ENCODE measurements around the gene LYPD6. TPM values are rescaled to one million over a fixed set of nuclear protein-coding genes. Genes with fewer than 3 reads are reported as not detected.
"Not testable (repeated sequence)": the region's sequence is repeated elsewhere in the genome, so short reads cannot be mapped to it uniquely, and the experiment has no call there.

The LYPD6 gene, protein sequence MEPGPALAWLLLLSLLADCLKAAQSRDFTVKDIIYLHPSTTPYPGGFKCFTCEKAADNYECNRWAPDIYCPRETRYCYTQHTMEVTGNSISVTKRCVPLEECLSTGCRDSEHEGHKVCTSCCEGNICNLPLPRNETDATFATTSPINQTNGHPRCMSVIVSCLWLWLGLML
- total RNA-seq (2014; rRNA removed; shearing (Covaris generic)), result 8.6 and 9.8 TPM in 2 replicates

DNA sequence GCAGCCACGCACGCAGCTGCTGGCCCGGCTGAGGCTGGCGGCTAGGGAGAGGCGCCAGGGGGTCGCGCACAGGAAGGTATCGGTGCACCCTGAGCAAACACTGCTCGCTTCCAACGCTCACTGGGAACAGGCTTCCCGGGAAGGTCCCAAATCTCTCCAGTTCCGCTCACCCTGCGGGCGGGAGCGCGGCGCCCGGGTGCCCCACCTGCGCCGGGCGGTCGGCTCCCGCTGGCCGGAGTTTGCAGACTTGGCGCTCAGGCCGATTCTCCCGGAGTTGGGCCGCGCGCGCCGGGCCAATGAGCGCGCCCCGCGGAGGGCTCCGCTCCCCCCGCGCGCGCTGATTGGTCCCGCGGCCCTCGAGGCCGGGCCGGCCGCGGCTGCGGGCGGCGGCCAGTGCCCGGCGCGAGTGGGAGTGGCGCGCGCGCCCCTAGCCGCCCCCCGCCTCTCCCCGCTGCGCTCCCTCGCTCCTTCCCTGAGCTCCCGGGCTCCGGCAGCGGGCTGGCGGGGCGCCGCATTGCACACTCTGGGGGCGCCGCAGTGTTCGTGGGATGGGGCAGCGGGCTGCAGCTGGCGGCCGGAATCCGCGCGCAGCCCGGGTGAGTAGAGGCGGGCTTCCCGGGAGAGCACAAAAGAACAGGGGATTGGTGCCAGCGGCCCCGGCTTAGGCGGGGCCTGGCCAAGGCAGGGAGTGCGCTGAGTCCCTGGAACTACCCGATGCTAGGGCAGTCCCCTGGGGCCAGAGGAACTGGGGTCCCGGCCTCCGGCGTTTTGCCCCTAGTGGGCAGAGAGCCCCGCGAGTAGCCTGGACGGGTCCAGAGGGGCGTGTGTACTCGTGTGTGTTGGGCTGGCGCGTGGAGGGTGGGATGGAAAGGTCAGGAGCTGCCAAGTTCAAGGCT lies at the start of gene LYPD6:
LYPD6 (plus strand) TSS at position 461 of the 896 bp plus-strand sequence. CDS start 107,122 bp downstream, outside the sequence.
- DNase-seq (ENCODE audit: low spot score), result peak; percentile 33

DNA sequence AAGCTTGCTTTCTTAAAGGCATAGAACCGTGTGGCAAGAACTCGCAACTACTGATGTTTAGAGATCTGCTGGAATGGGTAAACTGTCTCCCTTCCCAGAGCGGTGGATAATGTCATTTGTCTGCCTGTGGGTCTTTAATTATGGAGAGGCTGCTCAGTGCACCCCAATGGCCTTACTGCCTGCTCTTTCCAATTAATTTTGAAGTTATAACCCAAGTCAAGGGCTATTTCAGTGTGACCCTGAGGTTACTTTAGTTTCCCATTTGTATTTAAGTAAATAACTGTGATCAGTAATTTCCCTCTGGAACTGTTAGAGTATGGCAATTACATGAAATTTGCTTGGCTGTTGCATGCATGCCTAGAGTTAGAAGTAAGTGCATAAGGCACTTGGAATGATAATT lies 48.9 kb upstream of the LYPD6 start:
- no peak for DNase-seq (ENCODE audit: low spot score)

DNA sequence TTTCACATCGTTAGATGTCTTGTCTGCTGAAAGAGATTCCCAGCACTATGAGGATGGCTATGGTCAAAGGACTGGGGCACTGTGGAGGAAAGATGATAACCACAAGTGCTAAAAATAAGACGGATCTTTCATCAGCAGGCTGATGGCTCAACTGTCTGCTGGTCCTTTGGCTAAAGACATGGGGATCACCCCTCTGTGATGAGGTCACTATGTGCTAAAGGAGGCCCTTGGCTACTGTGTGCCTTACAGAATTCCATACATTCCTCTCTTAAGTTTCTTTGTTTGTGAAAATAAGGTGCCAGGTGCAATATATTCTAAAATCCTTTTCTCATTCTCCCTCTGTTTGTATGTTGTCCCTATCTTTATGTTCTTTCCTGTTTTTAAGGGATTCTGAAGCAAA lies 39.7 kb upstream of the LYPD6 start:
- DNase-seq (ENCODE audit: low spot score), result no peak

DNA sequence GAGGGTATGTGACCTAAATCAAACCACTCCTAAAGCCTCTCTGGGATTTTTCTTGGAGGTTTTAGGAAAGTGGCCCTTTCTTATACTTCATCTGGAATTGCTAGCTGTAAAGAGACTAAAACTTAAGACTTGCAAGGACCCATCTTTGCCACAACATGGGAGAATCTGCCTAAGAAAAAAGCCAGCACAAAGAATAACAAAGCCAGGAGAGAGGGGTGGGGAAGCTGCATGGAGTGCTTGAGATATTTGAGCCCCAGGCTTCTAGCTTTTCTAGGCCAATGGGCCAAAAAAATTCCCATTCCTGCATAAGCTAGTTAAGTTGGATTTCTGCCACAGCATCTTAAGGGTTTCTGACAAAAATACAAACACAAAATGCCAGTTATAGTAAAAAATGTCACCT lies 38.5 kb upstream of the LYPD6 start:
- no peak for DNase-seq (ENCODE audit: low spot score)

DNA sequence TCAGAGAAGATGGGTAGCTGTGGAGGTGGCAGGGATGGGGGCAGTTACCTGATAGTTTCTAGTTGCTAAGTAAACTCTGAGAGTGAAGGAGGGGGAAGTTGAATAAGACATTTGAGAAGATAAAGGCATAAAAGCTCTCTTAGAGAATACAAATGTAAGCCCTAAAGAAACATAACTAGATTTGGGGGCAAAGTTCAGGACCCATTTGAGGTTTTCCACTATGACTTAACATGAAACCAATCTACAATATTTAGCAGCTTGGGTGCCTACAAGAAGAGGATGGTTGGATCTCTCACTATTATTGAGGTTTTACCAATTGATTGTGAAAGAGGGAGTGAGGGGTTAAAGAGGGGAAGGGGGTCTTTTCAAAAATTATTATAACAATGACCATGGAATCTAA lies 34.4 kb upstream of the LYPD6 start:
- DNase-seq (ENCODE audit: low spot score), result no peak

DNA sequence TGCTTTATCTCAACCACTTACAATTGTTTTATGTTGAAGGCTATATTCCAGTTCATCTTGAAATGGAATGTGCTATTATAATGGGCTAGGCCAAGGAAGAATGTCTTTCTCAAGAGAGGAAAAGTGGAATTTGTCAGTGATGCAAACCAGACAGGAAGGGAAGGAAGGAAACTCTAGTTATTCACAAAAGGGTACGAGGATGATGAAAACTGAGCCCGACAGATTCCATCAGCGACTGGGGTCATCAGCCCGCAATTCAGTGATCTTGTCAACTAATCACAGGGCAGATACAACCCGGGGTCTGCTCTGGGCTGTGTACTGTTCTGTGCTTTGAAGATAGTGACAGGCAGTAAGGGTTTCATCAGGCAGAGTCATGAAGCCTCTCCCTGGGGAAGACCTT lies 23.4 kb upstream of the LYPD6 start:
- DNase-seq (ENCODE audit: low spot score), result no peak

DNA sequence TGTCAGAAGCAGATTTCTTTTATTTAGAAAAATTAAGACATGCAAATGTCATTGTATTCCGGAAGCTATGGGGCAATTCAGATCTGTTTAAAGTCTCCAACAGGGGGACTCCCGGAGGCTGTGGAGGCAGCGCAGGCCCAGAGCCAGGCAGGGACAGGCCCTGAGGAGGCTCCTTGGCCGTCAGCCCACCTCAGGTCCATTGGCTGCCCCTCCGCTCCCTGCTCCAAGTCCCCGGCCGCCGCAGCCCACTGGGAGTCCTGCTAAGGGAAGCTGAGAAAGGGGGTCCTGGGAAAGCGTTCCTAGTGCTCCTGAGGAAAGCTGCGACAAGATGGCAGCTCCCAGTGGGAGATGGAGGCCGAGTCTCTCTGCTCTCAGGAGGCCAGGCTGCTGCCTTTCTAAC lies 20.0 kb upstream of the LYPD6 start:
- no peak for DNase-seq (ENCODE audit: low spot score)

DNA sequence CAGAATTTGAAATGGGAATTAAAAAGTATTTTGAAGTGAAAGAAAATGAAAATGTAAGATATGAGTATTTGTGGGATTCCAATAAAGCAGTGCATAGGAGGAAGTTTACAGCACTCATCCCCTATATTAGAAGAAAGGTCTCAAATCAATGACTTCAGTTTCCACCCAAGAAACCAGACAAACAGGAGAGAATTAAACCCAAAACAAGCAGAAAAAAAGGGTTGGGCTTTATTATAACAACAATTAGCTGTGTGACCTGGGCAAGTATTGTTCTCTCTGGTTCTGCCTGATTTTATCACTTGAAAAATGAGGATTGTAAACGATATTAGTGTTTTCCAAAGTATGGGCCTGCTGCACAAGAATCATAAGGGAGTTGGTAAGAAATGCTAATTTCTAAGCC lies 18.3 kb upstream of the LYPD6 start:
- no peak for DNase-seq (ENCODE audit: low spot score)

DNA sequence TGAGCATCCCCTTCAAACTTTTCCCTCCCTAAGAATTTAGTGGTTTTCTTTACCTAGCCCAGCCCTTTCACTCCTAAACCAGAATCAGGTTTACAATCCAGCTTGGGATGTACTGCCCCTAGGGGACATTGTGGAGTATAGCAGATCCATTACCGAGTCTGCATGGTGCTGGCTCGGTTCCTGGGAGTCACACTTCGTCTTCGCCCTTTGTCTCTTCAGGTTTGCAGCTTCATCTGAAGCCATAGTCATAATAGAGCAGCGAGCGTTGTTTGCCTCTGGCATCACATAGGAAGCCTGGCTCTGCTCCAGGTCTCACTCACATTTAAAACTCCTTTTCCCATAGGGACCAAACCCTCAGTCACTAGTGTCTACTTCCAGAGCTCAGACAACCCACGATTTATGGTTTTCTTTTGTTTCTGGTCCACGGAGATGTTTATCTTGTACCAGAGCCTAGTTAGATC lies 16.8 kb upstream of the LYPD6 start:
- peak; percentile 59 for DNase-seq (ENCODE audit: low spot score)

DNA sequence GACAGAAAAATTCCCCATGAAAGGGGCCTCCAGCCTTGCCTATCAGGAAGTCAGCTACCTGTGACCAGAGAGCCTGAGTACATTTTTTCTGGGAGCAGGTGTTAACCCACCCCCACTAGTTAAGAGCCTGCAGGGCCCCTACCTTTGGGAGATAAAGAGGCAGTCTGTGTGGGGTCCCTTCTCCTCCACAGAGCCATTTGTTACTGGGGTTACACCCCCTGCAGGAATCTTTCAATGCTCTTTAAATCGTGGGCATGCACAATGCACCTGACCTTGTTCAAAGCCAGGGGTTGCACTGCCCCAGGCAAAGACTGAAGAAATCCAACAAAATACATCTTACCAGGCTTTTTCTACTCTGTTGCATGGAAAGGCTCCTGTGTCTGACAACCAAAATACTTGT lies 15.7 kb upstream of the LYPD6 start:
- no peak for DNase-seq (ENCODE audit: low spot score)

DNA sequence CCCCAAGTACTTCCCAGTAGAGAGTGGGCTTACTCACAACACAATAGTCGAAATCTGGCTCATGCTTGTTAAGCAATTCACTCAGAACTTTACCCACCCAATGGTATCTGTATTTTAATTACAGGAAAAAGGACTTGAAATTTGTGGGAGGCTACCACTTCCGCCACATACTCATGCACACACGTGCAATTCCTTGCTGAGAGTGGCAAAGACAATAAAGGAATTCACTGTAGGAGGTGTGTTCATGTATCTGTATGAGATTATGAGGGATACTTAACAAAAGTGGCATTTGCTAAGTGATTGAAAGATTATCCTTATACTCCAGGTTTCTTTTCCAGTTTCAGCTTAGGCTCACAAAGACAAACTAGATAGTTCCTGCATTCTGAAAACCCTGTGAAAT lies 14.9 kb upstream of the LYPD6 start:
- no peak for DNase-seq (ENCODE audit: low spot score)

DNA sequence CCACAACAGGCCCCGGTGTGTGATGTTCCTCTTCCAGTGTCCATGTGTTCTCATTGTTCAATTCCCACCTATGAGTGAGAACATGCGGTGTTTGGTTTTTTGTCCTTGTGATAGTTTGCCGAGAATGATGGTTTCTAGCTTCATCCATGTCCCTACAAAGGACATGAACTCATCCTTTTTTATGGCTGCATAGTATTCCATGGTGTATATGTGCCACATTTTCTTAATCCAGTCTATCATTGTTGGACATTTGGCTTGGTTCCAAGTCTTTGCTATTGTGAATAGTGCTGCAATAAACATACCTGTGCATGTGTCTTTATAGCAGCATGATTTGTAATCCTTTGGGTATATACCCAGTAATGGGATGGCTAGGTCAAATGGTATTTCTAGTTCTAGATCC lies 11.8 kb upstream of the LYPD6 start:
- not testable (repeated sequence) for DNase-seq (ENCODE audit: low spot score)

DNA sequence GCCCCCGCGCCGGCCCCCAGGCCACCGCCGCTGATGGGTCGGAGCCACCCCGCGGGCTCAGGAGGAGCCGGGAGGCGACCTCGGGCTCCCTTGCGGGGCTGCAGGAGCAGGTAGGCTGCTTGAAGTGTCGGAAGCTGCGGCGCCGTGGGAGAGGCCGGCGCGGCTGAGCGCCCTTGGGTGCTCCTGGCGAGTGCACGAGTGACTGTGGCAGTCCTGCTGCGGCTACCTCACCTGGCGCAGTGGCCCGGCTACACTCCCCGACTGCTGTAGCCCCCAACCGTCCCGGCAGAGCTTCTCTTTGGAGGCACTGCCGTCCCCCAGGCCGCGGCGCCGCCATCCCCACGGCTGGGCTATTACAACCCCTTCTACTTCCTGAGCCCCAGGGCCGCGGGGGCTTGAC lies 10.0 kb upstream of the LYPD6 start:
- no peak for DNase-seq (ENCODE audit: low spot score)

DNA sequence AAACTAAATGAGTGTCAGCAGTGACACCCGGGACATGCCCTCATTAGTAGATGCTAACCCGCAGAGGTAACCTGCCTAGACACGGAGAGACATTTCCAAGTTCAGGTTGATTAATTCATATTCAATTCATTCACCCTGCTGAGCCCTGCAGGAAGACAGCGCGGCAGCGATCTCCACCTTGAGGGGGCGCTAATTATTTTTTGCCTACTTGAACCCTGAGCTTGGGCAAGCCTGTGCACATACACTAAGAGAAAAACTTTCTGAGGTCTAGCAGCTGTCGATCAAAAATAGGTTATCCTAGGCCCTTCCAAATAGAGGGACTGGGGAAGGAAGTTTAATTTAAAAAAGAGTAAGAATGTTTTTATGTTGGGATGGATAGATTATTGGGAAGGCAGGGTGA lies 1.3 kb upstream of the LYPD6 start:
- DNase-seq (ENCODE audit: low spot score), result no peak

DNA sequence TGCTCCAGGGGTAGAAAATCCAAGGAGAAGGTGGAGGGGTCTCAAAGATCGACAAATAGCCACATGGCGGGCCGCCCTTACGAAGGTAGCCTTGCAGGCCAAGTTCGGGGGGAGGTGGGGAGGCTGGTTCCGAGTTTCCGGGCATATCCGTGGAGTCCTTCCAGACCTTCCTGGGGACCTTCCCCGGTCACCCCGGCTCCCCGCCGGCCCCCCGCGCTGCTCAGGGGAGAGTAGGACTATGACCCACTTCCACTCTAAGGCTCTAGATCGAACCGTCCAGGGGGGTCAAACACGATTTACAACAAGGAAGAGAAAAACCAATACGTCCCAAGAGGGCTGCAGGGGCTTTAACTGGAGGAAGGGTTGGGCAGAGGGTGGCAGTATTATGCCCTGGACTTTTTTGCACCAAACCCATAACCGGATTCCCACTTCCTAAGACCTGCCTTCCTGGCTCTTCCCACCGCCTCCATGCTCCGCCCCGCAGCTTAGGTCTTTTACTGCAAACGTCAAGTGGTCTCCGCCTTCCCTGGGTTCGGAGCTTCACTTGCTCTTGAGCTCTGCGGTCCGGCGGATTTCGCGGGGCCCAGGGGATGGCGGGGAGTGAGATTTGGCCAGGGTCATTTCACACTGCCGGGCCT lies 779 bp upstream of the LYPD6 start:
- DNase-seq (ENCODE audit: low spot score), result peak; percentile 79

DNA sequence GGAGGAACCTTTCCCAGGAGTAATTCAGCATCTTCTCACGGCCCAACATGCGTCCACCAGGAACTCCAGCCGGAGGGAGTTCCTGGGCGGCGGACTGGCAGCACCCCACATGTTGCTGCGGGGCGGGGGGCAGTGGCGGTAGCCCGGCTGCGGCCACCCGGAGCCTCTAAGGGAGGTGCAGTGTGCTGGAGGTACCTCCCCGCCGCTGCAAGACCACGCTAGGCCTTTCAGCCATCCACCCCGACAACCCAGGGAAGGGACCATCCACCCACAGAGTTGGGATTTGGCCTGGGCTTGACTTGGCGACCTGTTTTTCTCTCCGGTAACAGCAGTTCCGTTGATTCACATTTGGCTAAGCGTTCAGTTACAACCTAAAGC lies 625 bp downstream of the LYPD6 start:
- no peak for DNase-seq (ENCODE audit: low spot score)

DNA sequence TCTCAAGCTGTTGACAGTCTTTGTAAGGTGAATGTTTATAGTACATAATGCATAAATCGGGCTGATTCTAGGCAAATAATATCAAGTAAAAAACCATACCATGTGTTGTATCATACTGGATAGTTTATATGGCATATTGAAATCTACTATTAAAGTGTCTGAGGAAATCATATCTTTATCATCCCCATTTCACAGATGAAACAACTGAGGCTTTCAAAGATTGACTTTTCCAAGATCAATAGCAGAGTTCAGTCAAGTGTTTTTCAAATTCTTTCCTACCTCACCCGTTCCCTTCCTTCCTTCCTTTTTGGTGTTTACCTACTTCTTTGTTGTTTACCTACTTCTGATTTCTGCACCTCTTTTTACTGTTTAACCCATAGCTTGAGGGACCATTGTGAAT lies 2.0 kb downstream of the LYPD6 start:
- DNase-seq (ENCODE audit: low spot score), result no peak

DNA sequence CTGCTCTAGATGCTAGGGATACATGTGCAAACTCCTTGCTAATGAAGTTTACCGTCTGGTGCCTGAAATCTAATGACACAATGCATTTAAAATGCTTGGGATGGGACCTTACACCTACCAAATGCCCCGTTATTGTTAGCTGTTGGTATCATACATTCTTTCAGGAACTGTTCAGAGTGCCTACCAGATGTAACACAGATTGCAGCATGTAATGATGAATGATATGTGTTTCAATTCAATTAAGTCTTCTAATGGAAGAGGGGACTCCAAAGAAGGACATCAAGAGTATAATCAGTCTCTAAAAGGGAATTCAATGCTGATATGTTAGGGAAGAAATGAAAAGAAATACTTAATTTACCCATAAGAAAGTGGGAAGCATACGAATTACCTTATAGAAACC lies 3.2 kb downstream of the LYPD6 start:
- DNase-seq (ENCODE audit: low spot score), result no peak

DNA sequence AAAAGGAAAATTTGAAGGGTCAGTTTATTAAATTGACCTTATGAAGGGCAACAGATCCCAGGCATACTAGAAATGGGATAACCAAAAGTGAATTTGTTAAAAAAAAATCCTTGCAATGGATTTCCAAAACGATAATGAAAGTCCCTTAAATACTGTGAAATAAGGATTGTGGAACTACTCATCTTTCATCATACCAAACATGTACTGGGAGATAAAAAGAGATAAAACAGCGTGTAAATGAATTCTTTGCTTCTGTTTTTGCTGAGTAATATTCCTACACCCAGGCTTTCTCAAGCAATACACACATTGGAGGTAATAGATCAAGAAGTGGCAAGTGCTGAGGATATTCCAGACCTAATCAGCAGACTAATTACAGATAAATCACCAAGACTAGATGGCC lies 3.8 kb downstream of the LYPD6 start:
- DNase-seq (ENCODE audit: low spot score), result no peak

DNA sequence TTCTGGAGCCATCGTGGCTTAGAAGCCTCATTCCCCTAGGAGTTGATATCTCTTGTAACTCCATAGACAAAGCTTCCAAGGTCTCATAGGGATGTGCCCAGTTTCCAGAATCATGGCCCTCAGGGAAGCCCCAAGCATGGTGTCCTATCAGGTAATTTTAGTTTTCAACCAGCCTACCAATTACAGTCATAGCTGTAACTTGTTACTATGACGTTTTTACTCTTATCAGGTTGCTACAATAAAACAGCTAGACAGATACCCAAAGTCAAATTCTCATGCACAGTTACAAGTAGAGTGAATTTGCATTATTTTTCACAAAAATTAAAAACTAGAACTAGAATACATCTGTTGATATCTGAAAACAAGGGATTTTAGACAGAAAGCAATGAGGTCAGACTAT lies 8.9 kb downstream of the LYPD6 start:
- DNase-seq (ENCODE audit: low spot score), result no peak

DNA sequence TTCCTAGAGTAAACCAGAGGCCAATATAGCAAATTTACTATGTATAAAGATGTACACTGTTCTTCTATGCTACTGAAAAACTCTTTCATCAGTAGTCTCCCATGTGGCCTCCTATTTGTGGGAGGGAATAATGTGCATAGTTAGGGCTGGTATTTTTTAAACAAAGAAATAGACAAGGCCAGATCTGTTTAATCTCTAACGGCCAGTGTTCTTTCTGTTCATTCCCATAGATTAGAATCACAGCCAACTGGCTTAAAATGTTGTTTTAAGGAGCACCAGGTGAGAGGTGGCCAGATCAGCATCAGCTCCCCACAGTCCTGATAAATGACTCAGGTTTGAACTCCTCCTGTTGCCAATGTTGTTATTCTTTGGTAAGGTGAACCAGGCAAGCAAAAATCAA lies 12.1 kb downstream of the LYPD6 start:
- DNase-seq (ENCODE audit: low spot score), result no peak

DNA sequence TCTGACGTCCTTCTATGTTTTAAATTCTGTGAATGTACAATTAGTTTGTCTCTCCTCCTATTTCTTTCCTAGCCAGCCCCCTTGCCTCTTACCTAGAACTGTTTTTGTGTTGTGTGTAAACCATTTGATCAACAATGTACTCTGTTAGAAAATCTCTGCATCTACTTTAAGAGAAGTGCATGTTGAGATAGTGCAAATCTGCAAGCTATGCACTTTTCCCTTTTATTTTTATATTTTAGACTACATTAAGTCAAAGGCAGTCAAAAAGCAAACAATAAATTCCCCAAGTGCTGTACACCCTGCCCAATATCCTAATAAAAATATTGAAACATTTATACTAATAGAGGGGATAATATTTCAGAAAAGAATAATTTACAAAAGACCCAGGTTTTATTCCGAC lies 13.7 kb downstream of the LYPD6 start:
- no peak for DNase-seq (ENCODE audit: low spot score)

DNA sequence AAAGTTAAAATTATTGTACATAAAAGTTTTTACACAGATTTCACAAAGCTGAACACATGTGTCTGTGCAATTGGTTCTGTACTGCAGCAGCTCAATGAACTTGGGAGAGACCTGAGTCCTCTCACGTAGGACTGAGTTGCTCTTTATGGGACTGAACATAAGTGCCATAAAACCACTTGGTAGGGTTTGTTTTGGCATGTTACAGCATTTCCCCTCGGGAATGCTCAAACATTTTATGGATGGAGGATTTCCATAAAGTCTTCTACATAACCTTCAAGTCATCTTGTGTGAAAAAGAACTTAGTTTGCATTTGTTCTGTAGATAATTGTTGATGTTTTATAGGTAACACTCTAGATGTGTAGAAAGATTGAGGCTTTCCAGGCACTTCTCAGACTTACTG lies 15.9 kb downstream of the LYPD6 start:
- no peak for DNase-seq (ENCODE audit: low spot score)

All from H4 (cell line).